ENCODE data around the gene ALG12. TPM values are rescaled to one million over a fixed set of nuclear protein-coding genes. Genes with fewer than 3 reads are reported as not detected.

The ALG12 gene
- total and polyA plus RNA-seq, 2 of the 13 experiments (the other 11 are each of a cell fraction or from before 2014, with no cell fraction given): 7.8 to 15.8 TPM

GRCh38 chr22:49943405-49943765 is 25.1 kb upstream of the ALG12 start (continued):
- TF ChIP-seq, protein P1, sequence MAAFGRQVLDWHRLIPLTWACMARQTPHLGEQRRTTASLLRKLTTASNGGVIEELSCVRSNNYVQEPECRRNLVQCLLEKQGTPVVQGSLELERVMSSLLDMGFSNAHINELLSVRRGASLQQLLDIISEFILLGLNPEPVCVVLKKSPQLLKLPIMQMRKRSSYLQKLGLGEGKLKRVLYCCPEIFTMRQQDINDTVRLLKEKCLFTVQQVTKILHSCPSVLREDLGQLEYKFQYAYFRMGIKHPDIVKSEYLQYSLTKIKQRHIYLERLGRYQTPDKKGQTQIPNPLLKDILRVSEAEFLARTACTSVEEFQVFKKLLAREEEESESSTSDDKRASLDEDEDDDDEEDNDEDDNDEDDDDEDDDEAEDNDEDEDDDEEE (CRISPR knock-in tag; IDR thresholded peaks at IDR 0.05): 0 out of 2 replicates have a peak, but pooled peaks have one; percentile 6
- TF ChIP-seq PCBP1 (IDR thresholded peaks at IDR 0.05; ENCODE audit: borderline replicate concordance, low read depth, low read length) (0 out of 2 replicates have a peak, but pooled peaks have one; percentile 45), HNRNPLL (IDR thresholded peaks at IDR 0.05; ENCODE audit: low read depth, low read length, poor library complexity, severe bottlenecking) (peak; percentile 1), SRSF9 (IDR thresholded peaks at IDR 0.05; ENCODE audit: borderline replicate concordance, insufficient read depth, low read depth, low read length, poor library complexity, severe bottlenecking) (no peak), SOX6 (IDR thresholded peaks at IDR 0.05) (no peak), SOX6 (CRISPR knock-in tag; IDR thresholded peaks at IDR 0.05) (no peak), ZSCAN30 (CRISPR knock-in tag; IDR thresholded peaks at IDR 0.05) (no peak), ATF2 (CRISPR knock-in tag; IDR thresholded peaks at IDR 0.05) (no peak), YEATS2 (CRISPR knock-in tag; IDR thresholded peaks at IDR 0.05; ENCODE audit: borderline replicate concordance) (0 out of 2 replicates have a peak, but pooled peaks have one; percentile 7), AKNA (CRISPR knock-in tag; IDR thresholded peaks at IDR 0.05; ENCODE audit: borderline replicate concordance) (no peak)
- TF ChIP-seq, protein P2, sequence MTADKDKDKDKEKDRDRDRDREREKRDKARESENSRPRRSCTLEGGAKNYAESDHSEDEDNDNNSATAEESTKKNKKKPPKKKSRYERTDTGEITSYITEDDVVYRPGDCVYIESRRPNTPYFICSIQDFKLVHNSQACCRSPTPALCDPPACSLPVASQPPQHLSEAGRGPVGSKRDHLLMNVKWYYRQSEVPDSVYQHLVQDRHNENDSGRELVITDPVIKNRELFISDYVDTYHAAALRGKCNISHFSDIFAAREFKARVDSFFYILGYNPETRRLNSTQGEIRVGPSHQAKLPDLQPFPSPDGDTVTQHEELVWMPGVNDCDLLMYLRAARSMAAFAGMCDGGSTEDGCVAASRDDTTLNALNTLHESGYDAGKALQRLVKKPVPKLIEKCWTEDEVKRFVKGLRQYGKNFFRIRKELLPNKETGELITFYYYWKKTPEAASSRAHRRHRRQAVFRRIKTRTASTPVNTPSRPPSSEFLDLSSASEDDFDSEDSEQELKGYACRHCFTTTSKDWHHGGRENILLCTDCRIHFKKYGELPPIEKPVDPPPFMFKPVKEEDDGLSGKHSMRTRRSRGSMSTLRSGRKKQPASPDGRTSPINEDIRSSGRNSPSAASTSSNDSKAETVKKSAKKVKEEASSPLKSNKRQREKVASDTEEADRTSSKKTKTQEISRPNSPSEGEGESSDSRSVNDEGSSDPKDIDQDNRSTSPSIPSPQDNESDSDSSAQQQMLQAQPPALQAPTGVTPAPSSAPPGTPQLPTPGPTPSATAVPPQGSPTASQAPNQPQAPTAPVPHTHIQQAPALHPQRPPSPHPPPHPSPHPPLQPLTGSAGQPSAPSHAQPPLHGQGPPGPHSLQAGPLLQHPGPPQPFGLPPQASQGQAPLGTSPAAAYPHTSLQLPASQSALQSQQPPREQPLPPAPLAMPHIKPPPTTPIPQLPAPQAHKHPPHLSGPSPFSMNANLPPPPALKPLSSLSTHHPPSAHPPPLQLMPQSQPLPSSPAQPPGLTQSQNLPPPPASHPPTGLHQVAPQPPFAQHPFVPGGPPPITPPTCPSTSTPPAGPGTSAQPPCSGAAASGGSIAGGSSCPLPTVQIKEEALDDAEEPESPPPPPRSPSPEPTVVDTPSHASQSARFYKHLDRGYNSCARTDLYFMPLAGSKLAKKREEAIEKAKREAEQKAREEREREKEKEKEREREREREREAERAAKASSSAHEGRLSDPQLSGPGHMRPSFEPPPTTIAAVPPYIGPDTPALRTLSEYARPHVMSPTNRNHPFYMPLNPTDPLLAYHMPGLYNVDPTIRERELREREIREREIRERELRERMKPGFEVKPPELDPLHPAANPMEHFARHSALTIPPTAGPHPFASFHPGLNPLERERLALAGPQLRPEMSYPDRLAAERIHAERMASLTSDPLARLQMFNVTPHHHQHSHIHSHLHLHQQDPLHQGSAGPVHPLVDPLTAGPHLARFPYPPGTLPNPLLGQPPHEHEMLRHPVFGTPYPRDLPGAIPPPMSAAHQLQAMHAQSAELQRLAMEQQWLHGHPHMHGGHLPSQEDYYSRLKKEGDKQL (CRISPR knock-in tag; IDR thresholded peaks at IDR 0.05; ENCODE audit: low read depth): no peak
